ENCODE data around the gene NCBP3. TPM values are rescaled to one million over a fixed set of nuclear protein-coding genes. Genes with fewer than 3 reads are reported as not detected.
"Not testable (repeated sequence)": the region's sequence is repeated elsewhere in the genome, so short reads cannot be mapped to it uniquely, and the experiment has no call there.

NCBP3 gene
- total RNA-seq, 4 donors from 2014 or later: 22.2 to 25.7 (median 24.3) TPM

DNA sequence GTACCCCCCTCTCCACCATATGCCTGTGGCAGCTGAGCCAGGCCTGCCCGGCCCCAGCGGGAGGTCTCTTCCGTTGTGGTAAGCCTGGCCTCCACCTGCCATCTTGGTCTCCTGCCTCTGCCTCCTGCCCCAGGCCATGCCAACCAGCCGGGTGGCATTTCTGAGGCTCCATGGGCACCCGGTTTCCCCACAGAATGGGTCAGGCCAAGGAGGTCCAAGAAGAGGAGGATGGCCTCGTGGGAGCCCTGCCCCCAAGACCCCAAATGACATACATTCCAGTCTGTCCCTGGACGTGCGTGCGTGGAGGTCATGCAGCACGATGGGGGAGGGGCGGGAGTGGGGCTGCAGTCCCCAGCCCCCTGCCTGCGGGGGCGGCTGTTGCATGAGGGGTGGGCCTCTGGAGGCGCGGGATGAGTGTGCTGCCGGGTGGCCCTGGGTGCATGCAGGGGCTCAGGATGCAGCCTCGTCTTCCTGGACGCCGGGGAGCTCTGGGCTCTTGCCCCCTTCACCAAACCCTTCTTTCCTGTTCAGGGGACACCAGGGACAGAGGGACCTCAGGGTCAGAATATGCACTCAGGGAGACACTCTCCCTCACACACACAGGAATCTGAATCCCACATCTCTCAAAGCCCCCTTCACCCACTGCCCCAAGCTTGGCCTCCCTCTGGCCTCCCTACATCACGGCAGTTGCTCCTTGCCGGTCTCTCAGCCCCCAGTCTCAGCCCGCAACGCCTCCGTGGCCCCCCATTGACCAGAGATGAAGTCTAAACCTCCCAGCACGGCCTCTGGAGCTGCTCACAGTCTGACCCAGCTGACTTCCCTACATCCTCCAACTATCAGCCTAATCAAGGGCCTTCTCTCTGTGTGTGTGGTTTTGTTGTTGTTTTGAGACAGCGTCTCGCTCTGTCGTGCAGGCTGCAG lies 16.0 kb upstream of the NCBP3 start:
- no peak for TF ChIP-seq CTCF (IDR thresholded peaks at IDR 0.05)
- TF ChIP-seq EP300 (IDR thresholded peaks at IDR 0.05): no peak
- TF ChIP-seq POLR2A (IDR thresholded peaks at IDR 0.05): no peak
- no peak for TF ChIP-seq POLR2AphosphoS5 (IDR thresholded peaks at IDR 0.05)
- Histone ChIP-seq H3K36me3 (peaks cover 0 to 26% of the 10 kb centered on the region in 2 donors), H3K27me3 (no peaks in the 10 kb centered on the region), H3K4me1 (peaks cover 0 to 10% (median 0%) of the 10 kb centered on the region in 3 donors), H3K4me3 (no peak overlapping the region), H3K27ac (no peak overlapping the region), H3K9me3 (no peaks in the 10 kb centered on the region)
- whole genome bisulfite sequencing, 2 donors (ENCODE audit: low coverage in 1 of 2): 82 to 85% methylated on average over 7 to 9 of the region's 28 CpGs
- no peak for ATAC-seq

DNA sequence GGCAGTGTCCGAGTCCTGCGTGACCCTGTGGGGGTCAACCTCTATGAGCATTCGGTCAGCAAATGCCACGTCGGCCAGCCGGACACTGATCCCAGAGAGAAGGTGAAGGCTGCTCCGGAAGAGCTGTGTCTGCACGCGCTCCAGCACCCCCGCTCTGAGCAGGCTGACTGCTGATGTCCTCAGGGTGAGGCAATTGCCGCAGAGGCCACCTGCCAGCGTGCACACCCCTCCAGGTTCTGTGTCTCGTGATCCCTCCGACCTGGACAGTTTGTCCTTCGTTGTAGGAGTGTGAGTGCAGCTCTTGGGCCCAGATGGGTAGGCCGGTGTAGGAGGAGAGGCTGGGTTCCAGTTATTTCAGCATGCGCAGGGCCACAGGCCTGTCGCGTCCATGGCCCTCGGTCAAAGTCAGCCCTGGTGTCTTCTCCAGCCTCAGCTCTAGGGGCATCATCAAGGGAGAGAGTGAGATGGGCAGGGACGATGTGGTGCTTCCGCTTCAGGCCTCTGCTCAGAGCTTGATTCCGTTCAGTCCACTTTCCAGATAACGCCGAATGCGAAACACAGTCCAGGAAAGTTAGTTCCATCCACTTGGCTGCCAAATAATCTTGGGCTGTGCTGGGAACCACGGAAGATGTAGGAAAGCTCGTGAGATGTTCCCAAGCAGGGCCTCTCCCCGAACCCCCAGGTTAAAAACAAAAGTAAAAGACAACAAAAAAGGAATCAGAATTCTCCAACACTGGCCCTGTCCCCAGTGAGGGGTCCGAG lies 15.1 kb upstream of the NCBP3 start:
- peaks cover 0 to 10% (median 0%) of the 10 kb centered on the region in 3 donors for H3K4me1 ChIP-seq
- H3K27ac ChIP-seq: no peak overlapping the region
- no peaks in the 10 kb centered on the region for H3K27me3 ChIP-seq
- 83 to 94% methylated on average over 7 to 11 of the region's 30 CpGs for WGBS, 2 donors (ENCODE audit: low coverage in 1 of 2)
- H3K36me3 ChIP-seq: peaks cover 0 to 26% of the 10 kb centered on the region in 2 donors
- H3K4me3 ChIP-seq: no peak overlapping the region
- H3K9me3 ChIP-seq: no peaks in the 10 kb centered on the region
- no peak for TF ChIP-seq CTCF (IDR thresholded peaks at IDR 0.05)
- no peak for TF ChIP-seq POLR2AphosphoS5 (IDR thresholded peaks at IDR 0.05)
- no peak for TF ChIP-seq EP300 (IDR thresholded peaks at IDR 0.05)
- no peak for TF ChIP-seq POLR2A (IDR thresholded peaks at IDR 0.05)
- no peak for ATAC-seq

GRCh38 chr17:3859940-3860339 lies 13.9 kb upstream of the NCBP3 start:
- H3K4me1 ChIP-seq: peaks cover 0 to 4% (median 0%) of the 10 kb centered on the region in 3 donors
- TF ChIP-seq POLR2A (IDR thresholded peaks at IDR 0.05): no peak
- no peak for TF ChIP-seq EP300 (IDR thresholded peaks at IDR 0.05)
- no peak for TF ChIP-seq CTCF (IDR thresholded peaks at IDR 0.05)
- no peak for TF ChIP-seq POLR2AphosphoS5 (IDR thresholded peaks at IDR 0.05)
- no peak for ATAC-seq
- no peaks in the 10 kb centered on the region for H3K9me3 ChIP-seq
- H3K27ac ChIP-seq: no peak overlapping the region
- no peaks in the 10 kb centered on the region for H3K27me3 ChIP-seq
- H3K36me3 ChIP-seq: peaks cover 0 to 26% of the 10 kb centered on the region in 2 donors
- no peak overlapping the region for H3K4me3 ChIP-seq
- WGBS, 2 donors (ENCODE audit: low coverage in 1 of 2): 70 to 84% methylated on average over 7 of the region's 9 CpGs

- Histone ChIP-seq H3K36me3 (peaks cover 0 to 26% of the 10 kb centered on the region in 2 donors), H3K4me1 (no peaks in the 10 kb centered on the region), H3K4me3 (no peak overlapping the region), H3K27me3 (no peaks in the 10 kb centered on the region), H3K9me3 (no peaks in the 10 kb centered on the region), H3K27ac (no peak overlapping the region)
- 72 to 93% methylated on average over 7 to 10 of the region's 16 CpGs for WGBS, 2 donors (ENCODE audit: low coverage in 1 of 2)
- TF ChIP-seq POLR2AphosphoS5 (IDR thresholded peaks at IDR 0.05) (peak; percentile 18), EP300 (IDR thresholded peaks at IDR 0.05) (no peak)
- no peak for ATAC-seq
Measured at GRCh38 chr17:3857261-3858105, 11.4 kb upstream of the NCBP3 start.

DNA sequence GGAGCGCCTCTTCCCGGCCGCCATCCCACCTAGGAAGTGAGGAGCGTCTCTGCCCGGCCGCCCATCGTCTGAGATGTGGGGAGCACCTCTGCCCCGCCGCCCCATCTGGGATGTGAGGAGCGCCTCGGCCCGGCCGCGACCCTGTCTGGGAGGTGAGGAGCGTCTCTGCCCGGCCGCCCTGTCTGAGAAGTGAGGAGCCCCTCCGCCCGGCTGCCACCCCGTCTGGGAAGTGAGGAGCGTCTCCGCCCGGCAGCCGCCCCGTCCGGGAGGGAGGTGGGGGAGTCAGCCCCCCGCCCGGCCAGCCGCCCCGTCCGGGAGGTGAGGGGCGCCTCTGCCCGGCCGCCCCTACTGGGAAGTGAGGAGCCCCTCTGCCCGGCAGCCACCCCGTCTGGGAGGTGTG lies 8.2 kb upstream of the NCBP3 start:
- H3K4me1 ChIP-seq, H3K36me3 ChIP-seq, ATAC-seq, H3K4me3 ChIP-seq, H3K27ac ChIP-seq, H3K9me3 ChIP-seq, H3K27me3 ChIP-seq: not testable (repeated sequence)
- WGBS, 2 donors (ENCODE audit: low coverage in 1 of 2): no CpG with 5 or more reads among the region's 36 CpGs

Data from gastroesophageal sphincter (tissue), 4 donors.